Neural cell (in vitro differentiated cells): ENCODE results near the gene IL17REL. TPM values are rescaled to one million over a fixed set of nuclear protein-coding genes. Genes with fewer than 3 reads are reported as not detected.

Experiments used
- H2AFZ ChIP-seq: fragments of 200-600, 300-800 bp; sonication (generic), shearing (Covaris generic); 2 replicates; pipeline ENCODE4 v1.6.0; 2014; ENCODE audit warnings: low read depth, mild to moderate bottlenecking, antibody characterized with exemption, low read length, moderate library complexity
- H3F3A ChIP-seq: fragments of 200-600 bp; shearing (Covaris generic); 2 replicates; pipeline ENCODE4 v1.6.1; 2016; ENCODE audit warnings: mild to moderate bottlenecking, moderate library complexity, mixed read lengths, antibody characterized with exemption, low read length; ENCODE audit not compliant: insufficient read depth, poor library complexity, severe bottlenecking
- H3K27ac ChIP-seq: fragments of 200-600, 300-800 bp; sonication (generic), shearing (Covaris generic); 2 replicates; pipeline ENCODE4 v1.5.1; 2014; ENCODE audit warnings: mild to moderate bottlenecking, low read length, moderate library complexity
- H3K27me3 ChIP-seq: fragments of 300-800, 200-600 bp; sonication (generic), shearing (Covaris generic); 2 replicates; pipeline ENCODE4 v1.6.0; 2014; ENCODE audit warnings: mild to moderate bottlenecking, low read depth, low read length, moderate library complexity; ENCODE audit not compliant: insufficient read depth
- H3K36me3 ChIP-seq: fragments of 300-800, 200-600 bp; sonication (generic), shearing (Covaris generic); 2 replicates; pipeline ENCODE4 v1.5.1; 2014; ENCODE audit warnings: mild to moderate bottlenecking, antibody characterized with exemption, low read length, moderate library complexity; ENCODE audit not compliant: insufficient read depth
- H3K4me2 ChIP-seq: fragments of 300-800, 200-600 bp; sonication (generic), shearing (Covaris generic); 2 replicates; pipeline ENCODE4 v1.6.0; 2014; ENCODE audit warnings: mild to moderate bottlenecking, low read length
- H3K4me3 ChIP-seq: fragments of 300-800, 200-600 bp; sonication (generic), shearing (Covaris generic); 2 replicates; pipeline ENCODE4 v1.5.1; 2014; ENCODE audit warnings: mild to moderate bottlenecking, low read length, moderate library complexity
- H3K79me2 ChIP-seq: fragments of 200-600 bp; shearing (Covaris generic); replicated peaks from 2 replicates; pipeline ENCODE4 v1.6.0; 2014; ENCODE audit warnings: mild to moderate bottlenecking, low read length, moderate library complexity; ENCODE audit not compliant: insufficient read depth
- H3K9ac ChIP-seq: fragments of 300-800, 200-600 bp; sonication (generic), shearing (Covaris generic); 2 replicates; pipeline ENCODE4 v1.6.1; 2016; ENCODE audit warnings: mild to moderate bottlenecking, low read length, mixed read lengths
- H3K9me2 ChIP-seq: fragments of 200-600 bp; shearing (Covaris generic); 2 replicates; pipeline ENCODE4 v1.6.1; 2016; ENCODE audit warnings: mild to moderate bottlenecking, low read length, mixed read lengths; ENCODE audit not compliant: insufficient read depth
- H3K9me3 ChIP-seq: fragments of 200-600, 300-800 bp; sonication (generic), shearing (Covaris generic); 2 replicates; pipeline ENCODE4 v1.6.1; 2016; ENCODE audit warnings: mild to moderate bottlenecking, mixed run types, low read length, moderate library complexity, mixed read lengths
- H4K20me1 ChIP-seq: fragments of 200-600 bp; shearing (Covaris generic); 2 replicates; pipeline ENCODE4 v1.6.1; 2016; ENCODE audit warnings: mild to moderate bottlenecking, mixed run types; ENCODE audit not compliant: insufficient read depth
- EP300 ChIP-seq: fragments of 450-650 bp; conservative IDR thresholded peaks from 2 replicates; pipeline ENCODE4 v1.6.1; 2014; ENCODE audit warnings: antibody characterized with exemption, mild to moderate bottlenecking, moderate library complexity; ENCODE audit not compliant: poor library complexity, severe bottlenecking
- EZH2 ChIP-seq: fragments of 200-600, 300-800 bp; shearing (Covaris generic), sonication (generic); IDR thresholded peaks from 2 replicates; pipeline ENCODE4 v1.6.1; 2014; ENCODE audit warnings: antibody characterized with exemption, low read length, borderline replicate concordance, mild to moderate bottlenecking; ENCODE audit not compliant: insufficient read depth, poor library complexity, severe bottlenecking
- MXI1 ChIP-seq: fragments of 450-650 bp; conservative IDR thresholded peaks from 2 replicates; pipeline ENCODE4 v1.6.1; 2014; ENCODE audit warnings: antibody characterized with exemption, mild to moderate bottlenecking; ENCODE audit not compliant: poor library complexity, severe bottlenecking
- POLR2AphosphoS5 ChIP-seq: IDR thresholded peaks from 2 replicates; pipeline ENCODE4 v1.6.1; 2012
- RAD21 ChIP-seq: fragments of 450-650 bp; conservative IDR thresholded peaks from 2 replicates; pipeline ENCODE4 v1.6.1; 2014; ENCODE audit warnings: antibody characterized with exemption, mild to moderate bottlenecking, moderate library complexity
- SMC3 ChIP-seq: fragments of 450-650 bp; conservative IDR thresholded peaks from 2 replicates; pipeline ENCODE4 v1.6.1; 2014; ENCODE audit warnings: antibody characterized with exemption, mild to moderate bottlenecking, moderate library complexity; ENCODE audit not compliant: poor library complexity
- TAF1 ChIP-seq: IDR thresholded peaks from 2 replicates; pipeline ENCODE4 v1.6.1; 2012; ENCODE audit warnings: low read depth
- polyA plus RNA-seq: library from polyadenylated mRNA; depleted of rRNA; stranded (reverse); fragments of >200 nt; gene quantifications from 2 replicates; pipeline ENCODE4 v1.2.3, GENCODE V29; 2014
- TF ChIP-seq, protein P1 (sequence below): fragments of 450-650 bp; IDR thresholded peaks from 2 replicates; pipeline ENCODE4 v1.5.1; 2014; ENCODE audit warnings: antibody characterized with exemption, mild to moderate bottlenecking, moderate library complexity; ENCODE audit not compliant: poor library complexity, severe bottlenecking
- TF ChIP-seq, protein P2 (sequence below): IDR thresholded peaks from 2 replicates; pipeline ENCODE4 v1.6.1; 2012; ENCODE audit warnings: borderline replicate concordance

The IL17REL gene
- polyA plus RNA-seq, 1 donor from 2014 or later: not detected

- Histone ChIP-seq H3K4me2 (no peak overlapping the region), H3F3A (no peaks in the 10 kb centered on the region), H3K27me3 (peaks cover 17% of the 10 kb centered on the region), H3K9ac (no peak overlapping the region), H3K9me2 (no peaks in the 10 kb centered on the region), H3K4me3 (no peak overlapping the region), H3K9me3 (no peaks in the 10 kb centered on the region), H3K36me3 (no peaks in the 10 kb centered on the region), H2AFZ (no peak overlapping the region), H4K20me1 (no peaks in the 10 kb centered on the region), H3K79me2 (no peaks in the 10 kb centered on the region), H3K27ac (no peak overlapping the region)
- no peak for TF ChIP-seq RAD21
- TF ChIP-seq SMC3: no peak
These were observed 48.7 kb upstream of the IL17REL start for GRCh38 chr22:50061141-50061823.

GRCh38 chr22:50060441-50061140 lies 48.0 kb upstream of the IL17REL start:
- Histone ChIP-seq H3K4me3 (no peak overlapping the region), H3K27ac (no peak overlapping the region), H3K9ac (no peak overlapping the region), H3K79me2 (no peaks in the 10 kb centered on the region), H3F3A (no peaks in the 10 kb centered on the region), H3K36me3 (no peaks in the 10 kb centered on the region), H3K9me2 (no peaks in the 10 kb centered on the region), H3K4me2 (no peak overlapping the region), H4K20me1 (no peaks in the 10 kb centered on the region), H3K9me3 (no peaks in the 10 kb centered on the region), H2AFZ (no peak overlapping the region), H3K27me3 (peaks cover 17% of the 10 kb centered on the region)
- TF ChIP-seq, protein P1, sequence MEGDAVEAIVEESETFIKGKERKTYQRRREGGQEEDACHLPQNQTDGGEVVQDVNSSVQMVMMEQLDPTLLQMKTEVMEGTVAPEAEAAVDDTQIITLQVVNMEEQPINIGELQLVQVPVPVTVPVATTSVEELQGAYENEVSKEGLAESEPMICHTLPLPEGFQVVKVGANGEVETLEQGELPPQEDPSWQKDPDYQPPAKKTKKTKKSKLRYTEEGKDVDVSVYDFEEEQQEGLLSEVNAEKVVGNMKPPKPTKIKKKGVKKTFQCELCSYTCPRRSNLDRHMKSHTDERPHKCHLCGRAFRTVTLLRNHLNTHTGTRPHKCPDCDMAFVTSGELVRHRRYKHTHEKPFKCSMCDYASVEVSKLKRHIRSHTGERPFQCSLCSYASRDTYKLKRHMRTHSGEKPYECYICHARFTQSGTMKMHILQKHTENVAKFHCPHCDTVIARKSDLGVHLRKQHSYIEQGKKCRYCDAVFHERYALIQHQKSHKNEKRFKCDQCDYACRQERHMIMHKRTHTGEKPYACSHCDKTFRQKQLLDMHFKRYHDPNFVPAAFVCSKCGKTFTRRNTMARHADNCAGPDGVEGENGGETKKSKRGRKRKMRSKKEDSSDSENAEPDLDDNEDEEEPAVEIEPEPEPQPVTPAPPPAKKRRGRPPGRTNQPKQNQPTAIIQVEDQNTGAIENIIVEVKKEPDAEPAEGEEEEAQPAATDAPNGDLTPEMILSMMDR: no peak
- TF ChIP-seq EP300 (no peak), SMC3 (no peak), EZH2 (no peak), TAF1 (no peak), POLR2AphosphoS5 (no peak), MXI1 (no peak), RAD21 (no peak)
- TF ChIP-seq, protein P2, sequence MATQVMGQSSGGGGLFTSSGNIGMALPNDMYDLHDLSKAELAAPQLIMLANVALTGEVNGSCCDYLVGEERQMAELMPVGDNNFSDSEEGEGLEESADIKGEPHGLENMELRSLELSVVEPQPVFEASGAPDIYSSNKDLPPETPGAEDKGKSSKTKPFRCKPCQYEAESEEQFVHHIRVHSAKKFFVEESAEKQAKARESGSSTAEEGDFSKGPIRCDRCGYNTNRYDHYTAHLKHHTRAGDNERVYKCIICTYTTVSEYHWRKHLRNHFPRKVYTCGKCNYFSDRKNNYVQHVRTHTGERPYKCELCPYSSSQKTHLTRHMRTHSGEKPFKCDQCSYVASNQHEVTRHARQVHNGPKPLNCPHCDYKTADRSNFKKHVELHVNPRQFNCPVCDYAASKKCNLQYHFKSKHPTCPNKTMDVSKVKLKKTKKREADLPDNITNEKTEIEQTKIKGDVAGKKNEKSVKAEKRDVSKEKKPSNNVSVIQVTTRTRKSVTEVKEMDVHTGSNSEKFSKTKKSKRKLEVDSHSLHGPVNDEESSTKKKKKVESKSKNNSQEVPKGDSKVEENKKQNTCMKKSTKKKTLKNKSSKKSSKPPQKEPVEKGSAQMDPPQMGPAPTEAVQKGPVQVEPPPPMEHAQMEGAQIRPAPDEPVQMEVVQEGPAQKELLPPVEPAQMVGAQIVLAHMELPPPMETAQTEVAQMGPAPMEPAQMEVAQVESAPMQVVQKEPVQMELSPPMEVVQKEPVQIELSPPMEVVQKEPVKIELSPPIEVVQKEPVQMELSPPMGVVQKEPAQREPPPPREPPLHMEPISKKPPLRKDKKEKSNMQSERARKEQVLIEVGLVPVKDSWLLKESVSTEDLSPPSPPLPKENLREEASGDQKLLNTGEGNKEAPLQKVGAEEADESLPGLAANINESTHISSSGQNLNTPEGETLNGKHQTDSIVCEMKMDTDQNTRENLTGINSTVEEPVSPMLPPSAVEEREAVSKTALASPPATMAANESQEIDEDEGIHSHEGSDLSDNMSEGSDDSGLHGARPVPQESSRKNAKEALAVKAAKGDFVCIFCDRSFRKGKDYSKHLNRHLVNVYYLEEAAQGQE: no peak
